ENCODE results near the gene ALG5.
A peak's percentile ranks its signal among the peaks of the same experiment; 100 is the strongest.

The ALG5 gene

GRCh38 chr13:36998624-36999041 lies 507 bp downstream of the ALG5 start:
- Histone ChIP-seq H3K4me1 (ENCODE audit: insufficient read depth, low read length) (peaks cover 47% of the 10 kb centered on the region), H3K36me3 (ENCODE audit: insufficient read depth, low read length) (peaks cover 42% of the 10 kb centered on the region), H3K27ac (ENCODE audit: low read length) (peak overlapping the region; percentile 73), H4K20me1 (ENCODE audit: insufficient read depth, low read length) (peaks cover 13% of the 10 kb centered on the region; the same call in 1 of the 2 replicates), H3K4me2 (ENCODE audit: insufficient read depth, low read length) (peak overlapping the region; percentile 82), H2AFZ (ENCODE audit: low read depth, low read length) (peak overlapping the region; percentile 79), H3K4me3 (ENCODE audit: low read depth in 1 of 2, low read length in 2 of 2) (peak overlapping the region; percentile 54 to 80), H3K9me3 (ENCODE audit: insufficient read depth, low read length, severe bottlenecking) (no peaks in the 10 kb centered on the region), H3K27me3 (ENCODE audit: insufficient read depth, low read length, poor library complexity) (no peaks in the 10 kb centered on the region), H3K79me2 (ENCODE audit: insufficient read depth, low read length) (peaks cover 82% of the 10 kb centered on the region), H3K9ac (ENCODE audit: low read depth, low read length) (peak overlapping the region; percentile 91)
- ATAC-seq (ENCODE audit: insufficient read depth, low read depth) (peak; percentile 11; the same call in 2 of the 3 replicates), DNase-seq (peak; percentile 42)
- TF ChIP-seq EZH2 (IDR thresholded peaks at IDR 0.05; ENCODE audit: borderline replicate concordance, low read depth, low read length, severe bottlenecking): no peak
- no peak for TF ChIP-seq CTCF (IDR thresholded peaks at IDR 0.05; ENCODE audit: borderline replicate concordance, extremely low read depth, low read length, poor library complexity, severe bottlenecking)

- Histone ChIP-seq H3K79me2 (ENCODE audit: insufficient read depth, low read length) (peaks cover 75% of the 10 kb centered on the region), H3K4me2 (ENCODE audit: insufficient read depth, low read length) (peak overlapping the region; percentile 82), H3K9ac (ENCODE audit: low read depth, low read length) (peak overlapping the region; percentile 91), H4K20me1 (ENCODE audit: insufficient read depth, low read length) (peaks cover 13% of the 10 kb centered on the region; the same call in 1 of the 2 replicates), H3K27me3 (ENCODE audit: insufficient read depth, low read length, poor library complexity) (no peaks in the 10 kb centered on the region), H3K4me3 (ENCODE audit: low read depth in 1 of 2, low read length in 2 of 2) (peak overlapping the region; percentile 54 to 80; a peak in 3 of 4 replicates), H2AFZ (ENCODE audit: low read depth, low read length) (peak overlapping the region; percentile 79; the same call in 1 of the 2 replicates), H3K27ac (ENCODE audit: low read length) (peak overlapping the region; percentile 73), H3K36me3 (ENCODE audit: insufficient read depth, low read length) (peaks cover 42% of the 10 kb centered on the region), H3K9me3 (ENCODE audit: insufficient read depth, low read length, severe bottlenecking) (no peaks in the 10 kb centered on the region), H3K4me1 (ENCODE audit: insufficient read depth, low read length) (peaks cover 40% of the 10 kb centered on the region)
- DNase-seq: no peak
- no peak for TF ChIP-seq CTCF (IDR thresholded peaks at IDR 0.05; ENCODE audit: borderline replicate concordance, extremely low read depth, low read length, poor library complexity, severe bottlenecking)
- TF ChIP-seq EZH2 (IDR thresholded peaks at IDR 0.05; ENCODE audit: borderline replicate concordance, low read depth, low read length, severe bottlenecking): no peak
- ATAC-seq (ENCODE audit: insufficient read depth, low read depth): no peak
These were observed 1.3 kb downstream of the ALG5 start for GRCh38 chr13:36997716-36998427.

DNA sequence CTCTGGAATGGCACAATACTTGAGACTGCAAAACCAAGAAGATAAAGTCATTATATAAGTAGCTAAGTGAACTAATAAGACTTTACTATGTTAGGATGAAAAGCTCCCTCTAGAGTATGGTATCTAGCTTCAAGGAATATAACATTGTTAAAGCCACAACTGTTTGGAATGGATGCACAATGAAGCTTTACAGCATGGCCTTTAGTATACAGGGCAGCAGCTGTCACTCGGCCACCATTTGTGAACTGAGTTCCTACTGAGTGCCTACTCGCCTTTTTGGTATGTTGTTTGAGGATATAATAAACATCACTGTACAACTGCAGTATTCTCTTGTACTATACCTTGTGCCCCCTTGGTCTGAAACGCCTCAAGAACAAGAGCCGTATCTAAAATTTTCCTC lies 6.8 kb downstream of the ALG5 start:
- H3K9ac ChIP-seq (ENCODE audit: low read depth, low read length): no peak overlapping the region
- no peaks in the 10 kb centered on the region for H3K27me3 ChIP-seq (ENCODE audit: insufficient read depth, low read length, poor library complexity)
- H3K4me3 ChIP-seq (ENCODE audit: low read depth in 1 of 2, low read length in 2 of 2): no peak overlapping the region
- no peak overlapping the region for H3K27ac ChIP-seq (ENCODE audit: low read length)
- H2AFZ ChIP-seq (ENCODE audit: low read depth, low read length): no peak overlapping the region
- peaks cover 13% of the 10 kb centered on the region; the same call in 1 of the 2 replicates for H4K20me1 ChIP-seq (ENCODE audit: insufficient read depth, low read length)
- H3K4me1 ChIP-seq (ENCODE audit: insufficient read depth, low read length): peaks cover 16% of the 10 kb centered on the region
- H3K79me2 ChIP-seq (ENCODE audit: insufficient read depth, low read length): peaks cover 37% of the 10 kb centered on the region
- no peak overlapping the region for H3K4me2 ChIP-seq (ENCODE audit: insufficient read depth, low read length)
- TF ChIP-seq CTCF (IDR thresholded peaks at IDR 0.05; ENCODE audit: borderline replicate concordance, extremely low read depth, low read length, poor library complexity, severe bottlenecking) (no peak), EZH2 (IDR thresholded peaks at IDR 0.05; ENCODE audit: borderline replicate concordance, low read depth, low read length, severe bottlenecking) (no peak)
- no peak for DNase-seq
- H3K36me3 ChIP-seq (ENCODE audit: insufficient read depth, low read length): peaks cover 86% of the 10 kb centered on the region
- ATAC-seq (ENCODE audit: insufficient read depth, low read depth): no peak
- H3K9me3 ChIP-seq (ENCODE audit: insufficient read depth, low read length, severe bottlenecking): no peaks in the 10 kb centered on the region
